SK-N-SH (cell line): ENCODE results near the gene FTO. TPM values are rescaled to one million over a fixed set of nuclear protein-coding genes. Genes with fewer than 3 reads are reported as not detected.

Source experiments
- CTCF ChIA-PET: fragments of 300-600, 350-600 bp; formaldehyde crosslinking; extraction: SDS; loops from one replicate; lab custom pipeline; 2021; lab: Yijun Ruan, JAX
- POLR2A ChIA-PET: fragments of 350-600 bp; sonication (Branson Sonifier 250); formaldehyde crosslinking; extraction: SDS; loops from one replicate; lab custom pipeline; 2020; ENCODE audit warnings: antibody characterized with exemption, inconsistent platforms; lab: Yijun Ruan, JAX
- DNase-seq: peaks from one replicate; pipeline ENCODE4 v3.0.0; 2012
- H2AFZ ChIP-seq: fragments of 200-600 bp; sonication (generic); 2 replicates; pipeline ENCODE4 v1.8.1; 2016; ENCODE audit warnings: antibody characterized with exemption, mild to moderate bottlenecking, low read depth
- H3F3A ChIP-seq: fragments of 200-600 bp; sonication (generic); replicated peaks from 2 replicates; pipeline ENCODE3; 2016; ENCODE audit warnings: antibody characterized with exemption, mild to moderate bottlenecking; ENCODE audit not compliant: insufficient read depth
- H3K27ac ChIP-seq, 2 experiments: fragments of 200-500 bp in 1 of 2; fragments of 200-600 bp in 1 of 2; sonication (Bioruptor generic) in 1 of 2; sonication (generic), shearing (Covaris generic) in 1 of 2; 2 replicates each; pipeline versions ENCODE4 v1.5.1 to v1.6.1; 2014 to 2016; ENCODE audit warnings: low read depth in 2 of 2, inconsistent platforms in 1 of 2, low read length in 1 of 2, mild to moderate bottlenecking in 1 of 2, mixed read lengths in 1 of 2
- H3K27me3 ChIP-seq: fragments of 200-600 bp; sonication (generic), shearing (Covaris generic); 2 replicates; pipeline ENCODE4 v1.6.1; 2016; ENCODE audit warnings: mixed run types; ENCODE audit not compliant: insufficient read depth
- H3K36me3 ChIP-seq, 2 experiments: fragments of 200-500 bp in 1 of 2; fragments of 200-600 bp in 1 of 2; sonication (Bioruptor generic) in 1 of 2; sonication (generic) in 1 of 2; replicated peaks in 1 of 2; 2 replicates each; pipeline versions ENCODE3 to v1.5.1; 2014 to 2016; ENCODE audit warnings: low read length in 1 of 2, mild to moderate bottlenecking in 1 of 2; ENCODE audit not compliant: insufficient read depth in 2 of 2, control insufficient read depth in 1 of 2
- H3K4me1 ChIP-seq, 2 experiments: fragments of 200-500 bp in 1 of 2; fragments of 200-600 bp in 1 of 2; sonication (Bioruptor generic) in 1 of 2; sonication (generic), shearing (Covaris generic) in 1 of 2; 2 replicates each; pipeline versions ENCODE4 v1.5.1 to v1.6.1; 2014 to 2016; ENCODE audit warnings: low read depth in 1 of 2, low read length in 1 of 2, mixed run types in 1 of 2; ENCODE audit not compliant: insufficient read depth in 2 of 2, control insufficient read depth in 1 of 2
- H3K4me2 ChIP-seq: fragments of 200-600 bp; sonication (generic), shearing (Covaris generic); 2 replicates; pipeline ENCODE4 v1.6.1; 2017; ENCODE audit warnings: mixed run types
- H3K4me3 ChIP-seq, 2 experiments: fragments of 200-500 bp in 1 of 2; fragments of 200-600 bp in 1 of 2; sonication (Bioruptor generic) in 1 of 2; sonication (generic), shearing (Covaris generic) in 1 of 2; 2 replicates each; pipeline versions ENCODE4 v1.5.1 to v1.8.1; 2014 to 2016; ENCODE audit warnings: low read depth in 2 of 2, inconsistent platforms in 1 of 2, low read length in 1 of 2, mild to moderate bottlenecking in 1 of 2, mixed read lengths in 1 of 2, moderate library complexity in 1 of 2
- H3K79me2 ChIP-seq: fragments of 200-600 bp; sonication (generic); 2 replicates; pipeline ENCODE4 v1.8.1; 2017; ENCODE audit warnings: mild to moderate bottlenecking; ENCODE audit not compliant: insufficient read depth
- H3K9ac ChIP-seq: fragments of 200-600 bp; sonication (generic); 2 replicates; pipeline ENCODE4 v1.6.1; 2017; ENCODE audit warnings: mixed run types
- H3K9me2 ChIP-seq: fragments of 200-600 bp; sonication (generic); 2 replicates; pipeline ENCODE4 v1.6.1; 2017; ENCODE audit warnings: mixed run types
- H3K9me3 ChIP-seq: fragments of 200-600 bp; sonication (generic); 2 replicates; pipeline ENCODE4 v1.6.1; 2017; ENCODE audit warnings: mixed run types, mild to moderate bottlenecking, moderate library complexity
- H4K20me1 ChIP-seq: fragments of 200-600 bp; sonication (generic); 2 replicates; pipeline ENCODE4 v1.6.1; 2017; ENCODE audit warnings: mild to moderate bottlenecking, mixed run types; ENCODE audit not compliant: insufficient read depth
- CTCF ChIP-seq: fragments of 200-600 bp; sonication (generic); IDR thresholded peaks from 2 replicates; pipeline ENCODE4 v1.6.1; 2017; ENCODE audit warnings: antibody characterized with exemption, mild to moderate bottlenecking, moderate library complexity
- ELF1 ChIP-seq: IDR thresholded peaks from 2 replicates; pipeline ENCODE4 v1.4.0; 2012
- EP300 ChIP-seq, 2 experiments: IDR thresholded peaks; 2 replicates each; pipeline versions ENCODE4 v1.4.0 to v1.6.1; 2012; ENCODE audit warnings: borderline replicate concordance in 1 of 2, low read depth in 1 of 2, low read length in 1 of 2
- EZH2phosphoT487 ChIP-seq: fragments of 200-600 bp; sonication (generic); IDR thresholded peaks from 2 replicates; pipeline ENCODE4 v1.6.1; 2017; ENCODE audit warnings: low read depth, mixed run types, mild to moderate bottlenecking, antibody characterized with exemption, moderate library complexity, borderline replicate concordance
- FOSL2 ChIP-seq: IDR thresholded peaks from 2 replicates; pipeline ENCODE4 v1.4.0; 2012; ENCODE audit warnings: low read depth, mild to moderate bottlenecking, moderate library complexity, borderline replicate concordance
- GATA2 ChIP-seq: sonication (generic); formaldehyde crosslinking; IDR thresholded peaks from 2 replicates; pipeline ENCODE4 v1.5.0; 2020; ENCODE audit warnings: mild to moderate bottlenecking, missing genetic modification reagents
- IRF3 ChIP-seq: fragments of 150-350 bp; IDR thresholded peaks from 2 replicates; pipeline ENCODE4 v1.6.1; 2016; ENCODE audit warnings: mild to moderate bottlenecking, low read depth, low read length
- JUND ChIP-seq: IDR thresholded peaks from 2 replicates; pipeline ENCODE4 v1.4.0; 2012
- MAX ChIP-seq: IDR thresholded peaks from 2 replicates; pipeline ENCODE4 v1.4.0; 2012; ENCODE audit warnings: low read depth
- MEF2A ChIP-seq: IDR thresholded peaks from 2 replicates; pipeline ENCODE4 v1.4.0; 2012; ENCODE audit warnings: low read depth, borderline replicate concordance
- NRF1 ChIP-seq: IDR thresholded peaks from 2 replicates; pipeline ENCODE4 v1.6.1; 2012; ENCODE audit warnings: low read depth, mild to moderate bottlenecking, low read length
- PBX3 ChIP-seq: IDR thresholded peaks from 2 replicates; pipeline ENCODE4; 2012
- POLR2AphosphoS5 ChIP-seq: IDR thresholded peaks from 2 replicates; pipeline ENCODE4 v1.6.1; 2012; ENCODE audit warnings: low read depth, low read length
- RAD21 ChIP-seq: IDR thresholded peaks from 2 replicates; pipeline ENCODE4 v1.6.1; 2012; ENCODE audit warnings: mild to moderate bottlenecking, low read length
- RCOR1 ChIP-seq: fragments of 150-350 bp; IDR thresholded peaks from 2 replicates; pipeline ENCODE4 v1.6.1; 2017; ENCODE audit warnings: antibody characterized with exemption, low read length
- RFX5 ChIP-seq: IDR thresholded peaks from 2 replicates; pipeline ENCODE4 v1.6.1; 2012; ENCODE audit warnings: mild to moderate bottlenecking, improper control_type of control experiment, low read length
- SMC3 ChIP-seq: IDR thresholded peaks from 2 replicates; pipeline ENCODE4 v1.6.1; 2012; ENCODE audit warnings: low read depth, low read length, improper control_type of control experiment
- TAF1 ChIP-seq: IDR thresholded peaks from 2 replicates; pipeline ENCODE4 v1.6.1; 2012; ENCODE audit warnings: low read depth, mild to moderate bottlenecking, low read length, moderate library complexity, borderline replicate concordance
- USF2 ChIP-seq: fragments of 150-350 bp; IDR thresholded peaks from 2 replicates; pipeline ENCODE4 v1.6.1; 2017; ENCODE audit warnings: antibody characterized with exemption, low read length, low read depth, borderline replicate concordance
- YY1 ChIP-seq: IDR thresholded peaks from 2 replicates; pipeline ENCODE4 v1.4.0; 2012; ENCODE audit warnings: low read depth, mild to moderate bottlenecking
- ZBTB33 ChIP-seq: IDR thresholded peaks from 2 replicates; pipeline ENCODE4 v1.4.0; 2012; ENCODE audit warnings: low read depth, borderline replicate concordance
- WGBS: methylation state at CpG from one replicate; pipeline ENCODE4 v1.1.6; 2017; ENCODE audit warnings: low lambda C conversion rate; 5-methylcytosine and 5-hydroxymethylcytosine counted together
- polyA plus RNA-seq, 3 experiments: library from polyadenylated mRNA; depleted of rRNA; stranded (reverse); fragments of >200 nt; gene quantifications; 2 replicates each; pipeline ENCODE4 v1.2.3, GENCODE V29; 2012

FTO gene
- polyA plus RNA-seq, 1 of the 3 experiments (the other 2 are of a cell fraction) = 41.2 TPM

DNA sequence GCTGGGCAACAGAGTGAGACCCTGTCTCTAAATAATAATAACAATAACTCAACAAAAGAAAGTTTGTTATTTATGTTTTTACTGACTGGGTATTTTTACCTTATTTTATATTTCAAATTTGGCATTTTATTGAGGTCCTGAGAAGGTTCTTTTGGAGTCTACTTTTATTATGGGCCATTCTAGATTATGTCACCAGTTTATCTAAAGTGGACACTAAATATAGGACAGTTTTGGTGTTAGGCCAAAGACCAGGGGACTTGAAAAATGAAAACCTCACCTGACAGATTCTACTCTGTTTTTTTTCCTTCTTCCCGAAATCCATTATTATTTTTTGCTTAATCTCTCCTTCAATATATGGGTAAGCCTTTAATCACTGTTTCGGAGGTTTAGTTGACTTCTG, 8.1 kb downstream of the FTO start:
- WGBS = 84% methylated on average over 2 of the region's 2 CpGs
- Histone ChIP-seq H3K36me3 (no peaks in the 10 kb centered on the region), H2AFZ (no peak overlapping the region), H3K9me3 (no peaks in the 10 kb centered on the region), H3K27ac (no peak overlapping the region), H3K9ac (no peak overlapping the region), H3K4me1 (peaks cover 5 to 10% of the 10 kb centered on the region in 2 experiments; a peak in 3 of 4 replicates), H3K9me2 (no peaks in the 10 kb centered on the region), H3K4me3 (no peak overlapping the region), H4K20me1 (no peaks in the 10 kb centered on the region; the same call in 1 of the 2 replicates), H3K4me2 (no peak overlapping the region), H3K27me3 (no peaks in the 10 kb centered on the region), H3K79me2 (peaks cover 81% of the 10 kb centered on the region), H3F3A (peaks cover 7% of the 10 kb centered on the region)
- TF ChIP-seq YY1 (no peak), PBX3 (no peak), MEF2A (no peak), ZBTB33 (no peak), EZH2phosphoT487 (no peak), EP300 (IDR thresholded peaks at IDR 0.05; ENCODE audit: borderline replicate concordance in 1 of 2, low read depth in 1 of 2, low read length in 1 of 2) (no peak), TAF1 (no peak), FOSL2 (no peak), RFX5 (no peak)
- POLR2A ChIA-PET = no interaction called here
- DNase-seq = no peak
- CTCF ChIA-PET = no interaction called here

DNA sequence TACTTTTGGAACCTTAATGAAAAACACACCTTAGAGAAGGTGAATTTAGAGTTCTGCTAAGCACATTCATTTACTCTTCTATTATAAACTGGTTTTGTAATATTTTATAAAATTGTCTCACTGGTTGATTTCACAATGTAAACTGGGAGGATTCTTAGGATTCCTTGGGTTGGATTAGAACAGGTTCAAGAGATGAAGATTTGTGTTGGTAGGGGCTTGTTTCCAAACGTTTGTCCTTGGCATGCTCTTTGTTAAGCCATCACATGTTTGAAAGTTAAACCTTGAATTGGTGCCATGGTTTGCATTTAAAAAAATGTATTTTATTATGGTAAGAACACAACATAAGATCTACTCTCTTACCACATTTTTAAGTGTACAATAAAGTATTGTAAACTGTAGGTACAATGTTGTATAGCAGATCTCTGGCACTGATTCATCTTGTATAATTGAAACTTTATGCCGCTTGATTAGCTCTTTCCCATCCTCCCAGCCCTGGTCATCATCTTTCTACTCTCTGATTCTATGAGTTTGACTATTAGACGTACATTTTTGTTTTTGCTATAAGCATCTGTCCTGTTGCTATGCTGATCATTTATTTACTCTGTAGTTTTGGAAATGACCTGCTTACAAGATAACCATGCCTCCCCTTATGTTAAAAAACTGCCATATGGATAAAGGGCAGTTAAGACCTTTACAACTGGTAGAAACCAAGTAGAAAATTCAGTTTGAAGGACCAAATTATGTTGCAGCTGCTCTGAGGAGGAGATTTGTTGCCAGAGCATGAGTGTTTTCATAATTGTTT, 9.6 kb downstream of the FTO start:
- Histone ChIP-seq H3K27ac (no peak overlapping the region), H3K9me2 (no peaks in the 10 kb centered on the region), H2AFZ (no peak overlapping the region), H3F3A (peaks cover 6% of the 10 kb centered on the region), H3K4me1 (peaks cover 5 to 13% of the 10 kb centered on the region in 2 experiments; a peak in 3 of 4 replicates), H3K4me3 (no peak overlapping the region), H4K20me1 (no peaks in the 10 kb centered on the region; the same call in 1 of the 2 replicates), H3K9me3 (no peaks in the 10 kb centered on the region), H3K4me2 (no peak overlapping the region), H3K9ac (no peak overlapping the region), H3K79me2 (peaks cover 81% of the 10 kb centered on the region), H3K36me3 (no peaks in the 10 kb centered on the region), H3K27me3 (no peaks in the 10 kb centered on the region)
- ChIA-PET POLR2A (no interaction called here), CTCF (no interaction called here)
- no peak for DNase-seq
- 84% methylated on average over 3 of the region's 3 CpGs for WGBS
- TF ChIP-seq MAX (no peak), FOSL2 (no peak), RCOR1 (no peak), GATA2 (CRISPR knock-in tag) (no peak), CTCF (no peak), JUND (no peak), IRF3 (no peak), SMC3 (no peak), NRF1 (no peak), USF2 (no peak), RAD21 (no peak), POLR2AphosphoS5 (no peak), ELF1 (no peak)
